K562 (cell line): ENCODE measurements around the gene ROR2. TPM values are rescaled to one million over a fixed set of nuclear protein-coding genes. Genes with fewer than 3 reads are reported as not detected.

Source experiments
- ATF4 ChIP-seq: fragments of 450-650 bp; formaldehyde crosslinking; IDR thresholded peaks from 2 replicates; pipeline ENCODE4 v1.4.0; 2022; ENCODE audit warnings: mild to moderate bottlenecking, moderate library complexity
- C11orf30 ChIP-seq: fragments of 450-650 bp; IDR thresholded peaks from 2 replicates; pipeline ENCODE4 v1.6.1; 2016; ENCODE audit warnings: low read depth, mild to moderate bottlenecking
- ELK1 ChIP-seq: sonication (generic); formaldehyde crosslinking; IDR thresholded peaks from 2 replicates; pipeline ENCODE4 v1.8.1; 2022; ENCODE audit warnings: missing genetic modification reagents
- HES1 ChIP-seq: fragments of 450-650 bp; IDR thresholded peaks from 2 replicates; pipeline ENCODE4 v1.6.1; 2016; ENCODE audit warnings: low read depth, mild to moderate bottlenecking, moderate library complexity
- IRF1 ChIP-seq: sonication (generic); formaldehyde crosslinking; IDR thresholded peaks from 2 replicates; pipeline ENCODE4 v1.8.0; 2022; ENCODE audit warnings: missing genetic modification reagents, mild to moderate bottlenecking, borderline replicate concordance
- JUN ChIP-seq, 2 experiments: sonication (generic) in 1 of 2; formaldehyde crosslinking in 1 of 2; IDR thresholded peaks; 2 replicates each; pipeline versions ENCODE4 v1.6.1 to v1.8.0; 2012 to 2022; ENCODE audit warnings: borderline replicate concordance in 2 of 2, mild to moderate bottlenecking in 2 of 2, improper control_type of control experiment in 1 of 2, low read depth in 1 of 2, low read length in 1 of 2, missing genetic modification reagents in 1 of 2
- NCOR1 ChIP-seq: fragments of 450-650 bp; IDR thresholded peaks from 2 replicates; pipeline ENCODE4 v1.6.1; 2016; ENCODE audit warnings: mild to moderate bottlenecking, moderate library complexity
- NR3C1 ChIP-seq: sonication (generic); formaldehyde crosslinking; IDR thresholded peaks from 2 replicates; pipeline ENCODE4 v1.8.1; 2022; ENCODE audit warnings: missing genetic modification reagents
- NR4A1 ChIP-seq, 2 experiments: fragments of 250-450 bp in 1 of 2; fragments of 450-650 bp in 1 of 2; sonication (Bioruptor Pico) in 1 of 2; IDR thresholded peaks; 2 replicates each; pipeline versions ENCODE4 v1.4.0 to v1.6.1; 2016 to 2020; ENCODE audit warnings: mild to moderate bottlenecking in 2 of 2, missing compliant biosample characterization in 1 of 2, missing genetic modification characterization in 1 of 2, moderate library complexity in 1 of 2
- PKNOX1 ChIP-seq: fragments of 450-650 bp; IDR thresholded peaks from 2 replicates; pipeline ENCODE4 v1.6.1; 2016
- PTRF ChIP-seq: fragments of 450-650 bp; IDR thresholded peaks from 2 replicates; pipeline ENCODE4 v1.6.1; 2016; ENCODE audit warnings: mild to moderate bottlenecking, missing genetic modification characterization, missing compliant biosample characterization
- RBM25 ChIP-seq: fragments of 200-400 bp; formaldehyde crosslinking; IDR thresholded peaks from 2 replicates; pipeline ENCODE4 v1.6.1; 2018; ENCODE audit warnings: low read length, low read depth, moderate library complexity; ENCODE audit not compliant: severe bottlenecking
- RCOR1 ChIP-seq, 2 experiments: IDR thresholded peaks; 2 replicates each; pipeline ENCODE4 v1.6.1; 2012; ENCODE audit warnings: low read depth in 2 of 2, low read length in 2 of 2, borderline replicate concordance in 1 of 2, improper control_type of control experiment in 1 of 2
- ZFP30 ChIP-seq: fragments of 250-450 bp; sonication (Bioruptor Pico); IDR thresholded peaks from 2 replicates; pipeline ENCODE4 v1.8.0; 2022; ENCODE audit warnings: moderate library complexity, mild to moderate bottlenecking, inconsistent platforms, borderline replicate concordance
- ZNF354B ChIP-seq: fragments of 250-450 bp; sonication (Bioruptor Pico); IDR thresholded peaks from 2 replicates; pipeline ENCODE4 v1.4.0; 2020
- ZNF764 ChIP-seq: fragments of 250-450 bp; sonication (Bioruptor Pico); IDR thresholded peaks from 2 replicates; pipeline ENCODE4 v1.4.0; 2020; ENCODE audit warnings: low read depth, mild to moderate bottlenecking, moderate library complexity
- ZNF766 ChIP-seq: fragments of 200-800 bp; sonication (Bioruptor generic); conservative IDR thresholded peaks from 2 replicates; pipeline ENCODE4 v1.6.1; 2016; ENCODE audit warnings: missing genetic modification characterization, missing compliant biosample characterization
- ZNF780A ChIP-seq: fragments of 250-450 bp; sonication (Bioruptor Pico); IDR thresholded peaks from 2 replicates; pipeline ENCODE4 v1.5.0; 2021; ENCODE audit warnings: mild to moderate bottlenecking
- polyA plus RNA-seq, 8 experiments: library from polyadenylated mRNA; depleted of rRNA in 4 of 8; stranded (reverse) in 5 of 8; unstranded in 3 of 8; fragments of >200 nt; fragmentation: Nextera tagmentation in 2 of 8; fragmentation: Illumina TruSeq in 1 of 8; extraction: Ambion mirVana in 2 of 8; extraction: Trizol in 1 of 8; gene quantifications; 2 replicates each; pipeline versions ENCODE4 v1.2.1 to v1.2.3, GENCODE V29; 2011 to 2014; ENCODE audit warnings: inconsistent platforms in 1 of 8, missing spikeins in 1 of 8
- total RNA-seq, 7 experiments: library from RNA; depleted of rRNA in 6 of 7; stranded (reverse); fragments of >200 nt in 6 of 7; fragmentation: Illumina TruSeq in 2 of 7; extraction: Trizol in 2 of 7; gene quantifications; 2 replicates each; pipeline versions ENCODE4 v1.2.1 to v1.2.3, GENCODE V29; 2011 to 2021; ENCODE audit warnings: low replicate concordance in 1 of 7
- TF ChIP-seq, protein P1 (sequence below): fragments of 250-450 bp; sonication (Bioruptor Pico); IDR thresholded peaks from 2 replicates; pipeline ENCODE4 v1.4.0; 2020; ENCODE audit warnings: mild to moderate bottlenecking

Gene ROR2
- total and polyA plus RNA-seq, 9 of the 15 experiments (the other 6 are each of a cell fraction or from before 2014, with no cell fraction given): 5.6 to 33.8 (median 15.3) TPM

GRCh38 chr9:91943478-91944470 is 6.3 kb downstream of the ROR2 start (continued):
- peak; percentile 46; the same call in 1 of the 2 replicates for TF ChIP-seq PKNOX1
- TF ChIP-seq ZNF766 (CRISPR knock-in tag): no peak
- TF ChIP-seq, protein P1, sequence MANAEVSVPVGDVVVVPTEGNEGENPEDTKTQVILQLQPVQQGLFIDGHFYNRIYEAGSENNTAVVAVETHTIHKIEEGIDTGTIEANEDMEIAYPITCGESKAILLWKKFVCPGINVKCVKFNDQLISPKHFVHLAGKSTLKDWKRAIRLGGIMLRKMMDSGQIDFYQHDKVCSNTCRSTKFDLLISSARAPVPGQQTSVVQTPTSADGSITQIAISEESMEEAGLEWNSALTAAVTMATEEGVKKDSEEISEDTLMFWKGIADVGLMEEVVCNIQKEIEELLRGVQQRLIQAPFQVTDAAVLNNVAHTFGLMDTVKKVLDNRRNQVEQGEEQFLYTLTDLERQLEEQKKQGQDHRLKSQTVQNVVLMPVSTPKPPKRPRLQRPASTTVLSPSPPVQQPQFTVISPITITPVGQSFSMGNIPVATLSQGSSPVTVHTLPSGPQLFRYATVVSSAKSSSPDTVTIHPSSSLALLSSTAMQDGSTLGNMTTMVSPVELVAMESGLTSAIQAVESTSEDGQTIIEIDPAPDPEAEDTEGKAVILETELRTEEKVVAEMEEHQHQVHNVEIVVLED: no peak
- TF ChIP-seq NR4A1 (CRISPR knock-in tag; IDR thresholded peaks at IDR 0.05): no peak
- no peak for TF ChIP-seq NR4A1 (tag; IDR thresholded peaks at IDR 0.05)
- TF ChIP-seq HES1: no peak
- TF ChIP-seq PTRF (tag): no peak
- no peak for TF ChIP-seq NR3C1 (CRISPR knock-in tag)
- peak; percentile 72; the same call in 1 of the 2 replicates for TF ChIP-seq JUN (IDR thresholded peaks at IDR 0.05; ENCODE audit: borderline replicate concordance, low read depth, low read length)
- TF ChIP-seq JUN (CRISPR knock-in tag; IDR thresholded peaks at IDR 0.05; ENCODE audit: borderline replicate concordance): no peak
- no peak for TF ChIP-seq ZFP30
- peak; percentile 35; the same call in 1 of the 2 replicates for TF ChIP-seq NCOR1
- 0 out of 2 replicates have a peak, but pooled peaks have one; percentile 28 for TF ChIP-seq ATF4 (CRISPR knock-in tag)
- TF ChIP-seq C11orf30: peak; percentile 41
- no peak for TF ChIP-seq ZNF354B
- TF ChIP-seq ELK1 (CRISPR knock-in tag): no peak
- TF ChIP-seq ZNF780A (CRISPR knock-in tag): no peak
- no peak for TF ChIP-seq IRF1
- no peak for TF ChIP-seq RBM25
- peak in 1 of 2 experiments; percentile 66; a peak in 1 of 4 replicates for TF ChIP-seq RCOR1 (IDR thresholded peaks at IDR 0.05; ENCODE audit: borderline replicate concordance in 1 of 2, low read depth in 2 of 2, low read length in 2 of 2)
- no peak for TF ChIP-seq ZNF764 (CRISPR knock-in tag)
